HEK293 (cell line): ENCODE measurements around the gene LEP.

Source experiments
- CTCF ChIA-PET: fragments of 350-600 bp; formaldehyde crosslinking; extraction: SDS; loops from one replicate; lab custom pipeline; 2021; ENCODE audit warnings: antibody characterized with exemption; lab: Yijun Ruan, JAX
- POLR2A ChIA-PET: fragments of 300-600 bp; formaldehyde crosslinking; extraction: SDS; loops from one replicate; lab custom pipeline; 2020; ENCODE audit warnings: antibody characterized with exemption, inconsistent platforms; lab: Yijun Ruan, JAX
- H3K27ac ChIP-seq: fragments of 200-500 bp; sonication (Bioruptor generic); 2 replicates; pipeline ENCODE4 v1.5.1; 2014; ENCODE audit warnings: low read depth, low read length, control low read depth, inconsistent platforms; ENCODE audit errors: extremely low read depth
- H3K36me3 ChIP-seq, 2 experiments: fragments of 200-500 bp in 1 of 2; sonication (Bioruptor generic) in 1 of 2; 1 replicate in 1 of 2; 2 replicates in 1 of 2; pipeline ENCODE4 v1.5.1; 2014 to 2017; ENCODE audit warnings: inconsistent platforms in 2 of 2, low read length in 2 of 2; ENCODE audit not compliant: control insufficient read depth in 2 of 2, insufficient read depth in 1 of 2
- H3K4me1 ChIP-seq: fragments of 200-500 bp; sonication (Bioruptor generic); 2 replicates; pipeline ENCODE4 v1.5.1; 2014; ENCODE audit warnings: mild to moderate bottlenecking, low read length, inconsistent platforms; ENCODE audit not compliant: control insufficient read depth, insufficient read depth
- H3K4me3 ChIP-seq: 2 replicates; pipeline ENCODE4 v1.5.1; 2011; ENCODE audit warnings: low read depth, mild to moderate bottlenecking, control low read depth, low read length, moderate library complexity
- H3K9me3 ChIP-seq: fragments of 200-500 bp; sonication (Bioruptor generic); 2 replicates; pipeline ENCODE4 v1.5.1; 2014; ENCODE audit warnings: low read depth, low read length, inconsistent platforms; ENCODE audit not compliant: control insufficient read depth, insufficient read depth
- CTCF ChIP-seq: fragments of 450-650 bp; formaldehyde crosslinking; IDR thresholded peaks from 2 replicates; pipeline ENCODE4 v1.5.1; 2016; ENCODE audit warnings: missing biosample characterization, missing genetic modification characterization
- EGR2 ChIP-seq: fragments of 450-650 bp; formaldehyde crosslinking; IDR thresholded peaks from 2 replicates; pipeline ENCODE4 v1.5.1; 2016; ENCODE audit warnings: low read depth, missing biosample characterization, missing genetic modification characterization
- HOXA7 ChIP-seq: sonication (generic); formaldehyde crosslinking; IDR thresholded peaks from 2 replicates; pipeline ENCODE4 v1.8.1; 2022; ENCODE audit warnings: missing genetic modification reagents, borderline replicate concordance
- HOXC10 ChIP-seq: sonication (generic); formaldehyde crosslinking; IDR thresholded peaks from 2 replicates; pipeline ENCODE4 v1.8.1; 2023; ENCODE audit warnings: mild to moderate bottlenecking, missing genetic modification reagents
- KLF9 ChIP-seq: fragments of 450-650 bp; formaldehyde crosslinking; IDR thresholded peaks from 2 replicates; pipeline ENCODE4 v1.5.1; 2016; ENCODE audit warnings: missing biosample characterization, missing genetic modification characterization, low read depth
- MEIS1 ChIP-seq: sonication (generic); formaldehyde crosslinking; IDR thresholded peaks from 2 replicates; pipeline ENCODE4 v1.8.1; 2022; ENCODE audit warnings: missing genetic modification reagents, mild to moderate bottlenecking, borderline replicate concordance
- WT1 ChIP-seq: fragments of 450-650 bp; formaldehyde crosslinking; IDR thresholded peaks from 2 replicates; pipeline ENCODE4 v1.5.1; 2016; ENCODE audit warnings: missing biosample characterization, missing genetic modification characterization
- ZNF140 ChIP-seq: fragments of 450-650 bp; formaldehyde crosslinking; IDR thresholded peaks from 2 replicates; pipeline ENCODE4 v1.5.1; 2016; ENCODE audit warnings: missing biosample characterization, missing genetic modification characterization
- ZNF157 ChIP-seq: fragments of 450-650 bp; formaldehyde crosslinking; IDR thresholded peaks from 2 replicates; pipeline ENCODE4 v1.5.1; 2016; ENCODE audit warnings: missing biosample characterization, missing genetic modification characterization
- ZNF174 ChIP-seq: fragments of 450-650 bp; formaldehyde crosslinking; IDR thresholded peaks from 2 replicates; pipeline ENCODE4 v1.5.0; 2017; ENCODE audit warnings: missing biosample characterization, mild to moderate bottlenecking, missing genetic modification characterization
- ZNF350 ChIP-seq: fragments of 450-650 bp; formaldehyde crosslinking; IDR thresholded peaks from 2 replicates; pipeline ENCODE4 v1.5.0; 2017; ENCODE audit warnings: missing biosample characterization, mild to moderate bottlenecking, missing genetic modification characterization
- ZNF37A ChIP-seq: fragments of 450-650 bp; IDR thresholded peaks from 2 replicates; pipeline ENCODE4 v1.5.1; 2018; ENCODE audit warnings: missing biosample characterization, missing genetic modification characterization
- ZNF404 ChIP-seq: fragments of 450-650 bp; formaldehyde crosslinking; IDR thresholded peaks from 2 replicates; pipeline ENCODE4 v1.5.1; 2017; ENCODE audit warnings: missing biosample characterization, missing genetic modification characterization
- ZNF473 ChIP-seq: fragments of 450-650 bp; formaldehyde crosslinking; IDR thresholded peaks from 2 replicates; pipeline ENCODE4 v1.5.1; 2017; ENCODE audit warnings: missing biosample characterization, missing genetic modification characterization
- ZNF544 ChIP-seq: fragments of 450-650 bp; formaldehyde crosslinking; IDR thresholded peaks from 2 replicates; pipeline ENCODE4 v1.5.0; 2017; ENCODE audit warnings: missing biosample characterization, missing genetic modification characterization
- ZNF600 ChIP-seq: fragments of 450-650 bp; formaldehyde crosslinking; IDR thresholded peaks from 2 replicates; pipeline ENCODE4 v1.5.1; 2016; ENCODE audit warnings: missing biosample characterization, missing genetic modification characterization
- ZNF623 ChIP-seq: fragments of 450-650 bp; formaldehyde crosslinking; IDR thresholded peaks from 2 replicates; pipeline ENCODE4 v1.5.1; 2016; ENCODE audit warnings: missing biosample characterization, missing genetic modification characterization
- ZNF629 ChIP-seq: fragments of 450-650 bp; formaldehyde crosslinking; IDR thresholded peaks from 2 replicates; pipeline ENCODE4 v1.5.1; 2017; ENCODE audit warnings: missing biosample characterization, missing genetic modification characterization
- ZNF707 ChIP-seq: fragments of 450-650 bp; formaldehyde crosslinking; IDR thresholded peaks from 2 replicates; pipeline ENCODE4 v1.5.1; 2016; ENCODE audit warnings: missing biosample characterization, missing genetic modification characterization
- ZNF776 ChIP-seq: fragments of 450-650 bp; formaldehyde crosslinking; IDR thresholded peaks from 2 replicates; pipeline ENCODE4 v1.5.0; 2017; ENCODE audit warnings: missing biosample characterization, missing genetic modification characterization, borderline replicate concordance
- ZNF785 ChIP-seq: fragments of 450-650 bp; formaldehyde crosslinking; IDR thresholded peaks from 2 replicates; pipeline ENCODE4 v1.5.1; 2016; ENCODE audit warnings: missing biosample characterization, missing genetic modification characterization
- ZSCAN5A ChIP-seq: fragments of 450-650 bp; formaldehyde crosslinking; IDR thresholded peaks from 2 replicates; pipeline ENCODE4 v1.5.1; 2016; ENCODE audit warnings: missing biosample characterization, missing genetic modification characterization
- ZXDB ChIP-seq: fragments of 450-650 bp; formaldehyde crosslinking; IDR thresholded peaks from 2 replicates; pipeline ENCODE4 v1.5.1; 2016; ENCODE audit warnings: missing biosample characterization, missing genetic modification characterization

LEP gene

GRCh38 chr7:128200376-128200775 is 40.7 kb upstream of the LEP start:
- H3K36me3 ChIP-seq: no peaks in the 10 kb centered on the region
- POLR2A ChIA-PET: no interaction called here
- no peak overlapping the region for H3K27ac ChIP-seq
- TF ChIP-seq ZNF629 (tag by site-specific recombination) (no peak), WT1 (tag by site-specific recombination) (0 out of 2 replicates have a peak, but pooled peaks have one; percentile 44), EGR2 (tag by site-specific recombination) (0 out of 2 replicates have a peak, but pooled peaks have one; percentile 19), ZNF140 (tag by site-specific recombination) (no peak)
- TF ChIP-seq, all 188 proteins: peak for 2
- Histone ChIP-seq H3K4me3 (no peak overlapping the region), H3K9me3 (no peaks in the 10 kb centered on the region), H3K4me1 (no peaks in the 10 kb centered on the region)
- CTCF ChIA-PET: interaction anchor here (0.6 to 3.6 kb wide), 4 partner anchors 8 to 852 kb away, joined by 3 to 31 read pairs (median 7); no protein-coding TSS in a partner anchor

GRCh38 chr7:128201067-128201689 is 39.9 kb upstream of the LEP start:
- CTCF ChIA-PET: no interaction called here
- no peak overlapping the region for H3K4me3 ChIP-seq

GRCh38 chr7:128201690-128202085 is 39.4 kb upstream of the LEP start:
- Histone ChIP-seq H3K9me3 (no peaks in the 10 kb centered on the region), H3K4me1 (no peaks in the 10 kb centered on the region), H3K36me3 (no peaks in the 10 kb centered on the region), H3K4me3 (no peak overlapping the region), H3K27ac (no peak overlapping the region)
- ChIA-PET POLR2A (no interaction called here), CTCF (interaction anchor here (2.2 kb wide), 1 partner anchor 66 kb away, joined by 8 read pairs; no protein-coding TSS in a partner anchor)
- TF ChIP-seq ZNF785 (no peak), ZNF544 (tag by site-specific recombination) (no peak), ZNF404 (no peak), MEIS1 (CRISPR knock-in tag) (no peak), ZNF600 (tag by site-specific recombination) (no peak)

More at GRCh38 chr7:128201067-128201689, 39.9 kb upstream of the LEP start:
- Histone ChIP-seq H3K4me1 (no peaks in the 10 kb centered on the region), H3K36me3 (no peaks in the 10 kb centered on the region), H3K27ac (no peak overlapping the region), H3K9me3 (no peaks in the 10 kb centered on the region)
- TF ChIP-seq KLF9: peak; percentile 44; the same call in 1 of the 2 replicates
- no peak for TF ChIP-seq ZNF776
- POLR2A ChIA-PET: no interaction called here

- no peak for TF ChIP-seq ZNF623
- no peak for TF ChIP-seq ZXDB (tag by site-specific recombination)
- Histone ChIP-seq H3K27ac (no peak overlapping the region), H3K9me3 (no peaks in the 10 kb centered on the region), H3K4me1 (no peaks in the 10 kb centered on the region), H3K36me3 (no peaks in the 10 kb centered on the region), H3K4me3 (no peak overlapping the region)
- ChIA-PET CTCF (interaction anchor here (1.1 to 2.2 kb wide), 2 partner anchors 67 to 494 kb away, joined by 3 to 8 read pairs; no protein-coding TSS in a partner anchor), POLR2A (no interaction called here)
Measured at GRCh38 chr7:128202287-128202957, 38.7 kb upstream of the LEP start.

- ChIA-PET CTCF (interaction anchor here (1.1 to 2.2 kb wide), 2 partner anchors 68 to 495 kb away, joined by 3 to 8 read pairs; no protein-coding TSS in a partner anchor), POLR2A (no interaction called here)
- H3K36me3 ChIP-seq: no peaks in the 10 kb centered on the region
- H3K4me1 ChIP-seq: no peaks in the 10 kb centered on the region
- H3K4me3 ChIP-seq: no peak overlapping the region
- no peak overlapping the region for H3K27ac ChIP-seq
- no peaks in the 10 kb centered on the region for H3K9me3 ChIP-seq
- TF ChIP-seq ZNF707 (no peak), ZNF157 (tag by site-specific recombination) (no peak), ZNF37A (tag by site-specific recombination) (no peak), ZNF174 (no peak), CTCF (no peak), ZSCAN5A (tag by site-specific recombination) (no peak), ZNF473 (no peak), HOXC10 (no peak), HOXA7 (CRISPR knock-in tag) (no peak), ZNF140 (tag by site-specific recombination) (no peak), ZNF350 (tag by site-specific recombination) (no peak)
Measured at GRCh38 chr7:128203047-128203491, 38.0 kb upstream of the LEP start.
